GM12878 (cell line): ENCODE results near the gene TRIM3.

Source experiments
- CHD4 ChIP-seq: fragments of 200-600 bp; sonication (generic); IDR thresholded peaks from 2 replicates; pipeline ENCODE4 v1.6.1; 2016; ENCODE audit warnings: mild to moderate bottlenecking
- EP300 ChIP-seq, 2 experiments: fragments of 150-350 bp in 1 of 2; IDR thresholded peaks; 2 replicates each; pipeline ENCODE4 v1.6.1; 2011 to 2012; ENCODE audit warnings: low read depth in 2 of 2, low read length in 2 of 2, borderline replicate concordance in 1 of 2, improper control_type of control experiment in 1 of 2, inconsistent platforms in 1 of 2; ENCODE audit not compliant: control insufficient read depth in 1 of 2
- EZH2 ChIP-seq: IDR thresholded peaks from 2 replicates; pipeline ENCODE4 v1.6.1; 2012; ENCODE audit warnings: low read depth, mild to moderate bottlenecking, control low read depth, inconsistent platforms, low read length, borderline replicate concordance; ENCODE audit not compliant: control insufficient read depth
- GABPA ChIP-seq: IDR thresholded peaks from 2 replicates; pipeline ENCODE4 v1.6.1; 2014; ENCODE audit warnings: antibody characterized with exemption, low read depth, mild to moderate bottlenecking, inconsistent platforms
- HCFC1 ChIP-seq: fragments of 150-350 bp; IDR thresholded peaks from 2 replicates; pipeline ENCODE4 v1.6.1; 2014; ENCODE audit warnings: low read length
- JUNB ChIP-seq: IDR thresholded peaks from 2 replicates; pipeline ENCODE4 v1.6.1; 2016; ENCODE audit warnings: antibody characterized with exemption, mild to moderate bottlenecking
- RAD21 ChIP-seq: IDR thresholded peaks from 2 replicates; pipeline ENCODE4 v1.6.1; 2011; ENCODE audit warnings: mild to moderate bottlenecking, low read depth, low read length, moderate library complexity; ENCODE audit not compliant: insufficient read depth
- ZBTB11 ChIP-seq: fragments of 450-650 bp; formaldehyde crosslinking; IDR thresholded peaks from 2 replicates; pipeline ENCODE4 v1.5.0; 2022; ENCODE audit warnings: mild to moderate bottlenecking, missing genetic modification characterization
- TF ChIP-seq, protein P1 (sequence below), 3 experiments: IDR thresholded peaks in 2 of 3; conservative IDR thresholded peaks in 1 of 3; 2 replicates each; pipeline ENCODE4 v1.5.1; 2011; ENCODE audit warnings: low read depth in 3 of 3, low read length in 3 of 3, mild to moderate bottlenecking in 3 of 3, control low read depth in 2 of 3, moderate library complexity in 2 of 3, inconsistent platforms in 1 of 3, mixed read lengths in 1 of 3; ENCODE audit not compliant: control insufficient read depth in 2 of 3, insufficient read depth in 1 of 3; ENCODE audit errors: extremely low read depth in 1 of 3

DNA sequence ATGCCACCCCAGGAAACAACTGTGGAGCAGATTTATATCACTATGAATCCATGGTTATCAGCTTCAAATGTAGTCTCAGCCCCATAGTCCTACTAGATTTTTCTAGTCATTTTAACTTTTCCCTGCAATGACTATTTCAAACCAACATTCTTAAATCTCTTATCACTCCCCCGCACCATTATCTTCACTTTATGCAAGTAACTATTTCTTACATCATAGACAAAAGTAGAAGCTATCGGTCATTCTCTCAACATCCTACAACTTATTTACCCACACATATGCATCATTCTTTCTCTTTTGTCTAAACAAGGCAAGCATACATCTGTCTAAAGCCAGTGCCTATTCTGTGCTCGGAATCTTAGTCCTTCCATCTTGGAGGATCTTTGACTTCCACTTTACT lies 11.9 kb upstream of the TRIM3 start:
- TF ChIP-seq, protein P1, sequence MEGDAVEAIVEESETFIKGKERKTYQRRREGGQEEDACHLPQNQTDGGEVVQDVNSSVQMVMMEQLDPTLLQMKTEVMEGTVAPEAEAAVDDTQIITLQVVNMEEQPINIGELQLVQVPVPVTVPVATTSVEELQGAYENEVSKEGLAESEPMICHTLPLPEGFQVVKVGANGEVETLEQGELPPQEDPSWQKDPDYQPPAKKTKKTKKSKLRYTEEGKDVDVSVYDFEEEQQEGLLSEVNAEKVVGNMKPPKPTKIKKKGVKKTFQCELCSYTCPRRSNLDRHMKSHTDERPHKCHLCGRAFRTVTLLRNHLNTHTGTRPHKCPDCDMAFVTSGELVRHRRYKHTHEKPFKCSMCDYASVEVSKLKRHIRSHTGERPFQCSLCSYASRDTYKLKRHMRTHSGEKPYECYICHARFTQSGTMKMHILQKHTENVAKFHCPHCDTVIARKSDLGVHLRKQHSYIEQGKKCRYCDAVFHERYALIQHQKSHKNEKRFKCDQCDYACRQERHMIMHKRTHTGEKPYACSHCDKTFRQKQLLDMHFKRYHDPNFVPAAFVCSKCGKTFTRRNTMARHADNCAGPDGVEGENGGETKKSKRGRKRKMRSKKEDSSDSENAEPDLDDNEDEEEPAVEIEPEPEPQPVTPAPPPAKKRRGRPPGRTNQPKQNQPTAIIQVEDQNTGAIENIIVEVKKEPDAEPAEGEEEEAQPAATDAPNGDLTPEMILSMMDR (IDR thresholded peaks at IDR 0.05 in 2 of 3, conservative IDR thresholded peaks at IDR 0.05 in 1 of 3; ENCODE audit: control insufficient read depth in 2 of 3, extremely low read depth in 1 of 3, insufficient read depth in 1 of 3, low read depth in 3 of 3, low read length in 3 of 3): no peak
- no peak for TF ChIP-seq JUNB
- TF ChIP-seq CHD4: no peak
- no peak for TF ChIP-seq EP300 (IDR thresholded peaks at IDR 0.05; ENCODE audit: borderline replicate concordance in 1 of 2, control insufficient read depth in 1 of 2, low read depth in 2 of 2, low read length in 2 of 2)
- TF ChIP-seq GABPA: no peak
- no peak for TF ChIP-seq EZH2
- no peak for TF ChIP-seq RAD21
- no peak for TF ChIP-seq ZBTB11 (CRISPR knock-in tag)
- no peak for TF ChIP-seq HCFC1
